Progenitor cell of endocrine pancreas (in vitro differentiated cells): ENCODE measurements around the gene SH3PXD2B. TPM values are rescaled to one million over a fixed set of nuclear protein-coding genes. Genes with fewer than 3 reads are reported as not detected.

Experiments used
- DNase-seq: peaks from one replicate; pipeline ENCODE4 v3.0.0; 2021; ENCODE audit warnings: low spot score; ENCODE audit not compliant: unreplicated experiment
- H3K27ac Mint-ChIP-seq: 2 replicates; pipeline ENCODE4 v1.8.0; 2021; ENCODE audit warnings: mild to moderate bottlenecking, moderate library complexity, mixed read lengths
- H3K27me3 Mint-ChIP-seq: 2 replicates; pipeline ENCODE4 v1.8.0; 2021; ENCODE audit warnings: mixed read lengths
- H3K36me3 Mint-ChIP-seq: 2 replicates; pipeline ENCODE4 v1.8.0; 2022; ENCODE audit warnings: mixed read lengths; ENCODE audit not compliant: insufficient read depth
- H3K4me1 Mint-ChIP-seq: 2 replicates; pipeline ENCODE4 v1.8.0; 2021; ENCODE audit warnings: low read depth, mixed read lengths
- H3K4me3 Mint-ChIP-seq: 2 replicates; pipeline ENCODE4 v1.8.0; 2021; ENCODE audit warnings: low read depth, mild to moderate bottlenecking, moderate library complexity, mixed read lengths
- H3K9me3 Mint-ChIP-seq: 2 replicates; pipeline ENCODE4 v1.8.0; 2021; ENCODE audit warnings: low read depth, mixed read lengths
- total RNA-seq: library from RNA; stranded (reverse); gene quantifications from 2 replicates; pipeline ENCODE4 v1.2.1, GENCODE V29; 2021
- TF ChIP-seq, protein P1 (sequence below): fragments of 200-600 bp; sonication (generic); IDR thresholded peaks from one replicate; pipeline ENCODE4 v1.5.0; 2021; ENCODE audit warnings: antibody characterized with exemption, mild to moderate bottlenecking; ENCODE audit not compliant: unreplicated experiment

The SH3PXD2B gene
- total RNA-seq, 1 donor from 2014 or later = 79.8 TPM

GRCh38 chr5:172311026-172311425, 143.3 kb downstream of the SH3PXD2B start:
- H3K4me1 Mint-ChIP-seq = peaks cover 6% of the 10 kb centered on the region
- no peak for DNase-seq
- TF ChIP-seq, protein P1, sequence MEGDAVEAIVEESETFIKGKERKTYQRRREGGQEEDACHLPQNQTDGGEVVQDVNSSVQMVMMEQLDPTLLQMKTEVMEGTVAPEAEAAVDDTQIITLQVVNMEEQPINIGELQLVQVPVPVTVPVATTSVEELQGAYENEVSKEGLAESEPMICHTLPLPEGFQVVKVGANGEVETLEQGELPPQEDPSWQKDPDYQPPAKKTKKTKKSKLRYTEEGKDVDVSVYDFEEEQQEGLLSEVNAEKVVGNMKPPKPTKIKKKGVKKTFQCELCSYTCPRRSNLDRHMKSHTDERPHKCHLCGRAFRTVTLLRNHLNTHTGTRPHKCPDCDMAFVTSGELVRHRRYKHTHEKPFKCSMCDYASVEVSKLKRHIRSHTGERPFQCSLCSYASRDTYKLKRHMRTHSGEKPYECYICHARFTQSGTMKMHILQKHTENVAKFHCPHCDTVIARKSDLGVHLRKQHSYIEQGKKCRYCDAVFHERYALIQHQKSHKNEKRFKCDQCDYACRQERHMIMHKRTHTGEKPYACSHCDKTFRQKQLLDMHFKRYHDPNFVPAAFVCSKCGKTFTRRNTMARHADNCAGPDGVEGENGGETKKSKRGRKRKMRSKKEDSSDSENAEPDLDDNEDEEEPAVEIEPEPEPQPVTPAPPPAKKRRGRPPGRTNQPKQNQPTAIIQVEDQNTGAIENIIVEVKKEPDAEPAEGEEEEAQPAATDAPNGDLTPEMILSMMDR = no peak
- H3K36me3 Mint-ChIP-seq = no peaks in the 10 kb centered on the region
- H3K9me3 Mint-ChIP-seq = no peaks in the 10 kb centered on the region
- H3K27ac Mint-ChIP-seq = no peak overlapping the region
- H3K27me3 Mint-ChIP-seq = no peaks in the 10 kb centered on the region
- H3K4me3 Mint-ChIP-seq = no peak overlapping the region

- Mint-ChIP-seq H3K27ac (no peak overlapping the region), H3K36me3 (no peaks in the 10 kb centered on the region), H3K27me3 (no peaks in the 10 kb centered on the region), H3K4me1 (peaks cover 1% of the 10 kb centered on the region), H3K9me3 (no peaks in the 10 kb centered on the region), H3K4me3 (no peak overlapping the region)
- TF ChIP-seq, protein P1 = no peak
- no peak for DNase-seq
Observed at GRCh38 chr5:172305380-172305779, 148.9 kb downstream of the SH3PXD2B start.

DNA sequence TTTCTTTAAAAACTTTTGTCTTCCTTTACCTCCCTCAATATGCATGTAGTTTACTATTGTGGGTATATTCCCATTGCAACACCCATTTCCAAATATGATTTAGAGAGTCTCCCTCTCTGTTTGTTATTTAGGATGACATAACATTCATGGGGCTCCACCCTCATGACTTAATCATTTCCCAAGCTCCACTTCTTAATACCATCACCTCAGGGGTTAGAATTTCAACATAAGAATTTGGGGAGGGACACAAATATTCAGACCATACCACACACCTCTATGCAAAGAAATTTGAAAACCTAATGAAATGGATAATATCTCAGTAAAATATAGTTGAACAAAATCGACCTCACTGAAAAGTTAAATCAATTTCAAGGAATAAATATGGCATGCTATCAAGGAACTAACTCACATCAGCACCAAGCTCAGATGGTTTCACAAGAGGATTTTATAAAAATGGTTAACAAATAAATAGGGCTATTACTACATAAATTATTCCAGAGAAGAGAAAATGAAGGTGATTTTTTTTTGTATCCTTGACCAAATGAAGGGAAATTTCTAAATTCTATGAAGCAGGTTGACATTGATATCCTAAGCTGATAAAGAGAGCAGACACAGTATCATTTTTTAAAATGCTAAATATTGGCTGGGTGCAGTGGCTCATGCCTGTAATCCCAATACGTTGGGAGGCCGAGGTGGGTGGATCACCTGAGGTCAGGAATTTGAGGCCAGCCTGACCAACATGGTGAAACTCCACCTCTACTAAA, 150.6 kb downstream of the SH3PXD2B start:
- Mint-ChIP-seq H3K4me1 (peaks cover 1% of the 10 kb centered on the region), H3K9me3 (no peaks in the 10 kb centered on the region), H3K4me3 (no peak overlapping the region), H3K27ac (no peak overlapping the region), H3K27me3 (no peaks in the 10 kb centered on the region), H3K36me3 (no peaks in the 10 kb centered on the region)
- no peak for DNase-seq
- TF ChIP-seq, protein P1 = no peak

- Mint-ChIP-seq H3K9me3 (no peaks in the 10 kb centered on the region), H3K36me3 (no peaks in the 10 kb centered on the region), H3K27me3 (no peaks in the 10 kb centered on the region), H3K4me1 (peaks cover 1% of the 10 kb centered on the region), H3K27ac (no peak overlapping the region), H3K4me3 (no peak overlapping the region)
- TF ChIP-seq, protein P1 = no peak
- no peak for DNase-seq
Observed at GRCh38 chr5:172303162-172303561, 151.2 kb downstream of the SH3PXD2B start.

DNA sequence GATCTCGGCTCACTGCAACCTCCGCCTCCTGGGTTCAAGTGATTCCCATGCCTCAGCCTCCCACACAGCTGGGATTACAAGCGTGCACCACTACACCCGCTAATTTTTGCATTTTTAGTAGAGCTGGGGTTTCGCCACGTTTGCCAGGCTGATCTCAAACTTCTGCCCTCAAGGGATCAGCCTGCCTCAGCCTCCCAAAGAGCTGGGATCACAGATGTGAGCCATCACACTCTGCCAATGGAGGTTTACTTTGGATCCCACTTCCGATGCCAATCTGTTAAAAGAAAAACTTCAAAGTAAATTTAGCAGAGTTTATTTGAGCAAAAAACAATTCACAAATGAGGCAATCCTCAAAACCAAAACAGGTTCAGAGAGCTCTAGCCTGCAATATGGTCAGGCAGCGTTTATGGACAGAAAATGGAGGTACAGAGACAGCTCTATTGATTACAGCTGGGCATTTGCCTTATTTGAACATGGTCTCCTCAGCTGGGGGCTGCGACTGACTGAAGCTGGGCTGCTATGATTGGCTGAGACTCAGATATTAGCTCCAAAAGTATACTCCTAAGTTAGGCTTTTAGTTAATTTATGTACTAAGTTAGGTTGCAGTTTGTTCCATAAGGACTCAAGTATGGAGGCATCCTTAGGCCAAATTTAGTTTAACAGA, 152.1 kb downstream of the SH3PXD2B start:
- H3K27me3 Mint-ChIP-seq = no peaks in the 10 kb centered on the region
- DNase-seq = no peak
- no peak overlapping the region for H3K27ac Mint-ChIP-seq
- TF ChIP-seq, protein P1 = no peak
- no peak overlapping the region for H3K4me3 Mint-ChIP-seq
- H3K4me1 Mint-ChIP-seq = peaks cover 1% of the 10 kb centered on the region
- no peaks in the 10 kb centered on the region for H3K9me3 Mint-ChIP-seq
- H3K36me3 Mint-ChIP-seq = no peaks in the 10 kb centered on the region
